ENCODE data around the gene DLEC1. TPM values are rescaled to one million over a fixed set of nuclear protein-coding genes. Genes with fewer than 3 reads are reported as not detected.

DLEC1 gene
- total and polyA plus RNA-seq, 2 experiments from 2014 or later = 0.31 to 0.66 TPM

- TF ChIP-seq ZNF462 (CRISPR knock-in tag; IDR thresholded peaks at IDR 0.05) (no peak), EZH2phosphoT487 (IDR thresholded peaks at IDR 0.05; ENCODE audit: unreplicated experiment) (no peak), JUNB (IDR thresholded peaks at IDR 0.05; ENCODE audit: unreplicated experiment) (no peak), POLR2AphosphoS5 (IDR thresholded peaks at IDR 0.05; ENCODE audit: low read depth) (peak; percentile 81), CREB1 (CRISPR knock-in tag; IDR thresholded peaks at IDR 0.05; ENCODE audit: low read depth) (0 out of 2 replicates have a peak, but pooled peaks have one; percentile 21), ETS1 (IDR thresholded peaks at IDR 0.05) (no peak), ZNF331 (CRISPR knock-in tag; IDR thresholded peaks at IDR 0.05; ENCODE audit: low read depth) (no peak)
These were observed 9.4 kb upstream of the DLEC1 start, which contains the start of gene PLCD1 (continued) for GRCh38 chr3:38029400-38030125.

Measured in GM23338 (cell line).